Suprapubic skin (tissue), 4 donors: ENCODE measurements around the gene FPGS. TPM values are rescaled to one million over a fixed set of nuclear protein-coding genes. Genes with fewer than 3 reads are reported as not detected.
A peak's percentile ranks its signal among the peaks of the same experiment; 100 is the strongest.

Experiments used
- DNase-seq, 2 donors: peaks; one replicate each; pipeline ENCODE4 v3.0.0-alpha.2; 2019; ENCODE audit warnings: low spot score in 2 of 2
- H3K27ac ChIP-seq: fragments of 200-600 bp; sonication (generic); one replicate; pipeline ENCODE4 v1.5.1; 2019
- H3K27me3 ChIP-seq: fragments of 200-600 bp; sonication (generic); one replicate; pipeline ENCODE4 v1.5.1; 2019
- H3K36me3 ChIP-seq: fragments of 200-600 bp; sonication (generic); one replicate; pipeline ENCODE4 v1.5.1; 2019
- H3K4me1 ChIP-seq: fragments of 200-600 bp; sonication (generic); one replicate; pipeline ENCODE4 v1.5.1; 2019
- H3K4me3 ChIP-seq: fragments of 200-600 bp; sonication (generic); one replicate; pipeline ENCODE4 v1.5.1; 2019; ENCODE audit warnings: mild to moderate bottlenecking
- H3K9me3 ChIP-seq: fragments of 200-600 bp; sonication (generic); one replicate; pipeline ENCODE4 v1.5.1; 2019
- CTCF ChIP-seq, 2 donors: fragments of 200-600 bp in 1 of 2; fragments of 450-650 bp in 1 of 2; sonication (generic) in 1 of 2; IDR thresholded peaks; one replicate each; pipeline ENCODE4 v1.5.1; 2016 to 2019; ENCODE audit warnings: antibody characterized with exemption in 2 of 2, mild to moderate bottlenecking in 1 of 2, moderate library complexity in 1 of 2
- EP300 ChIP-seq: sonication (generic); formaldehyde crosslinking; IDR thresholded peaks from one replicate; pipeline ENCODE4 v1.6.1; 2017; ENCODE audit warnings: antibody characterized with exemption
- POLR2A ChIP-seq, 2 donors: fragments of 450-650 bp; IDR thresholded peaks; one replicate each; pipeline ENCODE4 v1.6.1; 2017; ENCODE audit warnings: antibody characterized with exemption in 2 of 2, mild to moderate bottlenecking in 2 of 2, moderate library complexity in 2 of 2
- POLR2AphosphoS5 ChIP-seq, 3 donors: sonication (generic); formaldehyde crosslinking; IDR thresholded peaks; one replicate each; pipeline ENCODE4 v1.6.1; 2017; ENCODE audit warnings: antibody characterized with exemption in 3 of 3
- WGBS: methylation state at CpG from one replicate; pipeline ENCODE4 v1.1.5; 2018; 5-methylcytosine and 5-hydroxymethylcytosine counted together
- total RNA-seq, 4 donors: library from RNA; depleted of rRNA; stranded (reverse); fragments of >200 nt; gene quantifications; one replicate each; pipeline ENCODE4 v1.1.0, GENCODE V29; 2016

Gene FPGS
- total RNA-seq, 4 donors from 2014 or later, result 22.9 to 50.3 (median 28.3) TPM

DNA sequence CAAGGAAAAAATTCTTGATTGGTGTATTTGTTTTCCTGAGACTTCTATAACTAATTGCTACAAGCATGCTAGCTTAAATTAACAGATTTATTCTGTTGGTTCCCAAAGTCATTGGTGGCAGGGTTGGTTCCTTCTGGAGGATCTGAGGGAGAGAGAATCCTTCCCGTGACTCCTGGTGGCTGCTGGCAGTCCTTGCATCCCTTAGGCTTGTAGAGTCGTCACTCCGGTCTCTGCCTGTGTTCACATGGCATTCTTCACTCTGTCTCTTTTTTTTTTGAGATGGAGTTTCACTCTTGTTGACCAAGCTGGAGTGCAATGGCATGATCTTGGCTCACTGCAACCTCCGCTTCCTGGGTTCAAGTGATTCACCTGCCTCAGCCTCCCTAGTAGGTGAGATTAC is 11.6 kb upstream of the FPGS start:
- Histone ChIP-seq H3K36me3 (peaks cover 60% of the 10 kb centered on the region), H3K4me3 (no peak overlapping the region), H3K27ac (no peak overlapping the region), H3K27me3 (no peaks in the 10 kb centered on the region), H3K9me3 (no peaks in the 10 kb centered on the region), H3K4me1 (peaks cover 27% of the 10 kb centered on the region)
- DNase-seq, result no peak
- TF ChIP-seq CTCF (IDR thresholded peaks at IDR 0.05), result no peak
- no peak for TF ChIP-seq POLR2AphosphoS5 (IDR thresholded peaks at IDR 0.05)
- no peak for TF ChIP-seq POLR2A (IDR thresholded peaks at IDR 0.05)
- TF ChIP-seq EP300, result no peak
- WGBS, result 77% methylated on average over 4 of the region's 4 CpGs

GRCh38 chr9:127792417-127793031 is 10.2 kb upstream of the FPGS start:
- WGBS, result 81% methylated on average over 7 of the region's 7 CpGs
- DNase-seq, result no peak
- peaks cover 55% of the 10 kb centered on the region for H3K36me3 ChIP-seq
- H3K27ac ChIP-seq, result no peak overlapping the region
- peaks cover 16% of the 10 kb centered on the region for H3K4me1 ChIP-seq
- H3K4me3 ChIP-seq, result no peak overlapping the region
- no peaks in the 10 kb centered on the region for H3K27me3 ChIP-seq
- no peaks in the 10 kb centered on the region for H3K9me3 ChIP-seq
- no peak for TF ChIP-seq POLR2A (IDR thresholded peaks at IDR 0.05)
- no peak for TF ChIP-seq CTCF (IDR thresholded peaks at IDR 0.05)
- no peak for TF ChIP-seq EP300
- no peak for TF ChIP-seq POLR2AphosphoS5 (IDR thresholded peaks at IDR 0.05)

DNA sequence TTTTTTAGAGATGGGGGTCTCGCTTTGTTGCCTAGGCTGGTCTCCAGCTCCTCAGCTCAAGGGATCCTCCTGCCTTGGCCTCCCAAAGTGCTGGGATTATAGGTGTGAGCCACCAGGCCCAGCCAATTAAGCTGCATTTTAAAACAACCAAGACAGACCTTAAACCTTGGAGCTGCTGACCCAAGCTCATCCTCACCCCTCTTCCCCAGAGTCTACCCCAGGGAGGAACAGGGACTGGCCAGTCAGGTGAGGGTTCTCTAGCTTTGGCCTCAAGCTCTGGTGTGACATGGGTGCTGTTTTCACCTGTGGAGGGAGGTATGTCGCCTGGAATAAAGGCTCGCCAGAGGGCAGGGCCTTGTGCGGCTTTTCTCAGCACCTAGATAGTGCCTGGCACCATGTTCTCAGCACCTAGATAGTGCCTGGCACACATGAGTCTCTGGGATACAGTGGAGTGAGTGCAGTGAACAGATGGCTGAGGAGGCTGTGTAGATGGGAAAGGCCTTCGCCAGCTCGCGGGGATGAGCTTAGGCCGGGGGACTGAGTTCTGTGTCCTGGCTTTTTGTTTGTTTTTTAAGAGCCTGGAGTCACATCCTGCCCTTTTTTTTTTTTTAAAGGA is 9.5 kb upstream of the FPGS start:
- H3K4me3 ChIP-seq, result no peak overlapping the region
- H3K4me1 ChIP-seq, result peaks cover 10% of the 10 kb centered on the region
- 72% methylated on average over 8 of the region's 8 CpGs for WGBS
- no peak for DNase-seq
- no peak overlapping the region for H3K27ac ChIP-seq
- no peak for TF ChIP-seq POLR2AphosphoS5 (IDR thresholded peaks at IDR 0.05)
- TF ChIP-seq CTCF (IDR thresholded peaks at IDR 0.05), result no peak
- no peak for TF ChIP-seq EP300
- TF ChIP-seq POLR2A (IDR thresholded peaks at IDR 0.05), result no peak
- H3K9me3 ChIP-seq, result no peaks in the 10 kb centered on the region
- peaks cover 49% of the 10 kb centered on the region for H3K36me3 ChIP-seq
- H3K27me3 ChIP-seq, result no peaks in the 10 kb centered on the region

DNA sequence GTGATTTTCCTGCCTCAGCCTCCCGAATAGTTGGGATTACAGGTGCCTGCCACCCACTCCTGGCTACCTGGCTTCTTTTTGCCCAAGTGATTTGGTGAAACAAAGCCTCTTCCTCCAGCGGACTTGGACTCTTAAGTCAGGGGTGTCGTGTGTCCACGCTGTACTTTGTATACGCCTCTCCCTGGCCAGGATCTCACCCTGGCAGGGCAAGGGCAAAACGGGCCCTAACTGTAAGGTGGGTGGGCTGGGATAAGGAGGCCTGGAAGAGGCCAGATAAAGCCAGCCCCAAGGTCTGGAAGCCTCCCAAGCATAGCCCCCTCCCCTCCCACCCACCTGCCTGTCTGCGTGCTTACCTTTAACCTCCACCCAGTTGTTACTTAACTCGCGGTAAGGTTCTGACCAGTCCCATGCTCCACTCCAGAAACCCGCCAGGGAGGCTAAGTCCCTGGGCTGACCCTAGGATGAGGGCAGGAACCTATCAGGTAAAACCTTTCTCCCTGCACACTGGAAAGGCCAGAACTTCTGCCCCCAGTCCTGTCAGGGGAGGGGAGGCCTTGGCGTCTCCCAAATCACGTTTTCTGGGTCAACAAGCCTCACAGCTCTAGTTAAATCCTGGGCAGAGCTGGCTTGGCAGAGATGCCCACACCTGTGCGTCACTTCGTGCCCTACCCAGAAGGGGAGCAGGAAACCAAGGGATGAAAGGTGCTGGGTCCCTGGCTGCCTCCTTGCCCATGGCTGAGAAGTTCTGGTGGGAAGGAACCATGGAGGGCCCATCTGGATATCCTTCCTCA is 8.5 kb upstream of the FPGS start:
- WGBS, result 70% methylated on average over 12 of the region's 14 CpGs
- DNase-seq, result peak in 1 of 2 donors; percentile 51
- peaks cover 4% of the 10 kb centered on the region for H3K4me1 ChIP-seq

More for the DNA sequence above, 8.5 kb upstream of the FPGS start:
- Histone ChIP-seq H3K27ac (no peak overlapping the region), H3K36me3 (peaks cover 39% of the 10 kb centered on the region), H3K4me3 (no peak overlapping the region), H3K27me3 (no peaks in the 10 kb centered on the region), H3K9me3 (no peaks in the 10 kb centered on the region)
- TF ChIP-seq POLR2AphosphoS5 (IDR thresholded peaks at IDR 0.05) (no peak), CTCF (IDR thresholded peaks at IDR 0.05) (no peak), EP300 (no peak), POLR2A (IDR thresholded peaks at IDR 0.05) (no peak)
